ENCODE results near the gene SSTR5.
"Not testable (repeated sequence)": the region's sequence is repeated elsewhere in the genome, so short reads cannot be mapped to it uniquely, and the experiment has no call there.

SSTR5 gene

GRCh38 chr16:1072526-1073261 lies at the start of gene SSTR5:
SSTR5 (plus strand) TSS chr16:1072747; CDS start chr16:1078869, 6,122 bp downstream.
- DNase-seq (ENCODE audit: low read depth in 2 of 2, low spot score in 1 of 2), result no peak

GRCh38 chr16:1024138-1024537 lies 48.4 kb upstream of the SSTR5 start:
- no peak for DNase-seq (ENCODE audit: low read depth in 2 of 2, low spot score in 1 of 2)

GRCh38 chr16:1025183-1025809 lies 47.3 kb upstream of the SSTR5 start:
- not testable (repeated sequence) for DNase-seq (ENCODE audit: low read depth in 2 of 2, low spot score in 1 of 2)

- DNase-seq (ENCODE audit: low read depth in 2 of 2, low spot score in 1 of 2), result no peak
Observed at GRCh38 chr16:1026057-1026783, 46.3 kb upstream of the SSTR5 start.

- DNase-seq (ENCODE audit: low read depth in 2 of 2, low spot score in 1 of 2), result no peak
Observed at GRCh38 chr16:1026784-1027500, 45.6 kb upstream of the SSTR5 start.

- DNase-seq (ENCODE audit: low read depth in 2 of 2, low spot score in 1 of 2), result no peak
Observed at GRCh38 chr16:1027501-1027815, 45.1 kb upstream of the SSTR5 start.

GRCh38 chr16:1028056-1028455 lies 44.5 kb upstream of the SSTR5 start:
- no peak for DNase-seq (ENCODE audit: low read depth in 2 of 2, low spot score in 1 of 2)

- DNase-seq (ENCODE audit: low read depth in 2 of 2, low spot score in 1 of 2), result no peak
Observed at GRCh38 chr16:1028524-1029258, 43.9 kb upstream of the SSTR5 start.

- no peak for DNase-seq (ENCODE audit: low read depth in 2 of 2, low spot score in 1 of 2)
Observed at GRCh38 chr16:1029259-1029545, 43.3 kb upstream of the SSTR5 start.

- DNase-seq (ENCODE audit: low read depth in 2 of 2, low spot score in 1 of 2), result no peak
Observed at GRCh38 chr16:1030473-1030901, 42.1 kb upstream of the SSTR5 start.

- no peak for DNase-seq (ENCODE audit: low read depth in 2 of 2, low spot score in 1 of 2)
Observed at GRCh38 chr16:1031666-1032065, 40.9 kb upstream of the SSTR5 start.

- DNase-seq (ENCODE audit: low read depth in 2 of 2, low spot score in 1 of 2), result no peak
Observed at GRCh38 chr16:1032607-1033006, 39.9 kb upstream of the SSTR5 start.

- DNase-seq (ENCODE audit: low read depth in 2 of 2, low spot score in 1 of 2), result no peak
Observed at GRCh38 chr16:1033128-1033679, 39.3 kb upstream of the SSTR5 start.

- DNase-seq (ENCODE audit: low read depth in 2 of 2, low spot score in 1 of 2), result no peak
Observed at GRCh38 chr16:1034230-1035065, 38.1 kb upstream of the SSTR5 start.

- DNase-seq (ENCODE audit: low read depth in 2 of 2, low spot score in 1 of 2), result no peak
Observed at GRCh38 chr16:1035066-1035415, 37.5 kb upstream of the SSTR5 start.

GRCh38 chr16:1036166-1036565 lies 36.4 kb upstream of the SSTR5 start:
- DNase-seq (ENCODE audit: low read depth in 2 of 2, low spot score in 1 of 2), result no peak

GRCh38 chr16:1036726-1037393 lies 35.7 kb upstream of the SSTR5 start:
- DNase-seq (ENCODE audit: low read depth in 2 of 2, low spot score in 1 of 2), result no peak

- DNase-seq (ENCODE audit: low read depth in 2 of 2, low spot score in 1 of 2), result no peak
Observed at GRCh38 chr16:1037394-1038257, 34.9 kb upstream of the SSTR5 start.

- DNase-seq (ENCODE audit: low read depth in 2 of 2, low spot score in 1 of 2), result no peak
Observed at GRCh38 chr16:1038932-1039331, 33.6 kb upstream of the SSTR5 start.
